ENCODE results near the gene ARRB1.
"Not testable (repeated sequence)": the region's sequence is repeated elsewhere in the genome, so short reads cannot be mapped to it uniquely, and the experiment has no call there.

ARRB1 gene

GRCh38 chr11:75283391-75283931, 68.0 kb downstream of the ARRB1 start:
- Histone ChIP-seq H3K27ac (ENCODE audit: low read length) (no peak overlapping the region), H3K4me1 (ENCODE audit: insufficient read depth, low read length) (peaks cover 3% of the 10 kb centered on the region; the same call in 1 of the 2 replicates), H3K9ac (ENCODE audit: low read depth, low read length) (no peak overlapping the region), H3K36me3 (ENCODE audit: insufficient read depth, low read depth, low read length) (no peaks in the 10 kb centered on the region; the same call in 1 of the 2 replicates), H3K27me3 (ENCODE audit: insufficient read depth, low read length) (no peaks in the 10 kb centered on the region), H3K4me3 (ENCODE audit: low read length) (no peak overlapping the region), H3K9me3 (ENCODE audit: insufficient read depth, low read depth, low read length) (no peaks in the 10 kb centered on the region)

- Histone ChIP-seq H3K36me3 (ENCODE audit: insufficient read depth, low read depth, low read length) (no peaks in the 10 kb centered on the region; the same call in 1 of the 2 replicates), H3K9ac (ENCODE audit: low read depth, low read length) (no peak overlapping the region), H3K27me3 (ENCODE audit: insufficient read depth, low read length) (no peaks in the 10 kb centered on the region), H3K9me3 (ENCODE audit: insufficient read depth, low read depth, low read length) (no peaks in the 10 kb centered on the region), H3K4me3 (ENCODE audit: low read length) (no peak overlapping the region), H3K27ac (ENCODE audit: low read length) (no peak overlapping the region), H3K4me1 (ENCODE audit: insufficient read depth, low read length) (peaks cover 3% of the 10 kb centered on the region; the same call in 1 of the 2 replicates)
Measured at GRCh38 chr11:75281469-75282095, 69.9 kb downstream of the ARRB1 start.

- Histone ChIP-seq H3K27me3 (ENCODE audit: insufficient read depth, low read length) (no peaks in the 10 kb centered on the region), H3K27ac (ENCODE audit: low read length) (no peak overlapping the region), H3K4me3 (ENCODE audit: low read length) (no peak overlapping the region), H3K9ac (ENCODE audit: low read depth, low read length) (no peak overlapping the region), H3K36me3 (ENCODE audit: insufficient read depth, low read depth, low read length) (no peaks in the 10 kb centered on the region; the same call in 1 of the 2 replicates), H3K4me1 (ENCODE audit: insufficient read depth, low read length) (peaks cover 3% of the 10 kb centered on the region; the same call in 1 of the 2 replicates), H3K9me3 (ENCODE audit: insufficient read depth, low read depth, low read length) (no peaks in the 10 kb centered on the region)
Measured at GRCh38 chr11:75280770-75281468, 70.5 kb downstream of the ARRB1 start.

GRCh38 chr11:75280227-75280701, 71.2 kb downstream of the ARRB1 start:
- Histone ChIP-seq H3K36me3 (ENCODE audit: insufficient read depth, low read depth, low read length) (no peaks in the 10 kb centered on the region; the same call in 1 of the 2 replicates), H3K4me1 (ENCODE audit: insufficient read depth, low read length) (peaks cover 3% of the 10 kb centered on the region; the same call in 1 of the 2 replicates), H3K9me3 (ENCODE audit: insufficient read depth, low read depth, low read length) (no peaks in the 10 kb centered on the region), H3K9ac (ENCODE audit: low read depth, low read length) (no peak overlapping the region), H3K4me3 (ENCODE audit: low read length) (no peak overlapping the region), H3K27me3 (ENCODE audit: insufficient read depth, low read length) (no peaks in the 10 kb centered on the region), H3K27ac (ENCODE audit: low read length) (no peak overlapping the region)

GRCh38 chr11:75279273-75279672, 72.2 kb downstream of the ARRB1 start:
- Histone ChIP-seq H3K27ac (ENCODE audit: low read length) (no peak overlapping the region), H3K4me3 (ENCODE audit: low read length) (no peak overlapping the region), H3K36me3 (ENCODE audit: insufficient read depth, low read depth, low read length) (no peaks in the 10 kb centered on the region; the same call in 1 of the 2 replicates), H3K9me3 (ENCODE audit: insufficient read depth, low read depth, low read length) (no peaks in the 10 kb centered on the region), H3K27me3 (ENCODE audit: insufficient read depth, low read length) (no peaks in the 10 kb centered on the region), H3K9ac (ENCODE audit: low read depth, low read length) (no peak overlapping the region), H3K4me1 (ENCODE audit: insufficient read depth, low read length) (peaks cover 3% of the 10 kb centered on the region; the same call in 1 of the 2 replicates)

GRCh38 chr11:75277991-75278790, 73.3 kb downstream of the ARRB1 start:
- Histone ChIP-seq H3K4me3 (ENCODE audit: low read length) (no peak overlapping the region), H3K4me1 (ENCODE audit: insufficient read depth, low read length) (no peaks in the 10 kb centered on the region), H3K27me3 (ENCODE audit: insufficient read depth, low read length) (no peaks in the 10 kb centered on the region), H3K9me3 (ENCODE audit: insufficient read depth, low read depth, low read length) (no peaks in the 10 kb centered on the region), H3K27ac (ENCODE audit: low read length) (no peak overlapping the region), H3K9ac (ENCODE audit: low read depth, low read length) (no peak overlapping the region), H3K36me3 (ENCODE audit: insufficient read depth, low read depth, low read length) (peaks cover 3% of the 10 kb centered on the region; the same call in 1 of the 2 replicates)

GRCh38 chr11:75277211-75277805, 74.2 kb downstream of the ARRB1 start:
- no peak overlapping the region for H3K27ac ChIP-seq (ENCODE audit: low read length)
- no peak overlapping the region for H3K9ac ChIP-seq (ENCODE audit: low read depth, low read length)
- peaks cover 3% of the 10 kb centered on the region; the same call in 1 of the 2 replicates for H3K36me3 ChIP-seq (ENCODE audit: insufficient read depth, low read depth, low read length)
- H3K4me3 ChIP-seq (ENCODE audit: low read length), result no peak overlapping the region
- no peaks in the 10 kb centered on the region for H3K27me3 ChIP-seq (ENCODE audit: insufficient read depth, low read length)
- H3K4me1 ChIP-seq (ENCODE audit: insufficient read depth, low read length), result no peaks in the 10 kb centered on the region
- no peaks in the 10 kb centered on the region for H3K9me3 ChIP-seq (ENCODE audit: insufficient read depth, low read depth, low read length)

- Histone ChIP-seq H3K27ac (ENCODE audit: low read length) (no peak overlapping the region), H3K4me1 (ENCODE audit: insufficient read depth, low read length) (no peaks in the 10 kb centered on the region), H3K36me3 (ENCODE audit: insufficient read depth, low read depth, low read length) (peaks cover 3% of the 10 kb centered on the region; the same call in 1 of the 2 replicates), H3K27me3 (ENCODE audit: insufficient read depth, low read length) (no peaks in the 10 kb centered on the region), H3K4me3 (ENCODE audit: low read length) (no peak overlapping the region), H3K9ac (ENCODE audit: low read depth, low read length) (no peak overlapping the region), H3K9me3 (ENCODE audit: insufficient read depth, low read depth, low read length) (no peaks in the 10 kb centered on the region)
Measured at GRCh38 chr11:75276686-75277085, 74.8 kb downstream of the ARRB1 start.

- Histone ChIP-seq H3K9ac (ENCODE audit: low read depth, low read length) (no peak overlapping the region), H3K27me3 (ENCODE audit: insufficient read depth, low read length) (no peaks in the 10 kb centered on the region), H3K9me3 (ENCODE audit: insufficient read depth, low read depth, low read length) (no peaks in the 10 kb centered on the region), H3K27ac (ENCODE audit: low read length) (no peak overlapping the region), H3K36me3 (ENCODE audit: insufficient read depth, low read depth, low read length) (peaks cover 3% of the 10 kb centered on the region; the same call in 1 of the 2 replicates), H3K4me1 (ENCODE audit: insufficient read depth, low read length) (no peaks in the 10 kb centered on the region), H3K4me3 (ENCODE audit: low read length) (no peak overlapping the region)
Measured at GRCh38 chr11:75276186-75276585, 75.3 kb downstream of the ARRB1 start.

- H3K27ac ChIP-seq (ENCODE audit: low read length), result no peak overlapping the region
- H3K4me3 ChIP-seq (ENCODE audit: low read length), result no peak overlapping the region
- H3K4me1 ChIP-seq (ENCODE audit: insufficient read depth, low read length), result no peaks in the 10 kb centered on the region
- H3K9me3 ChIP-seq (ENCODE audit: insufficient read depth, low read depth, low read length), result no peaks in the 10 kb centered on the region
- H3K27me3 ChIP-seq (ENCODE audit: insufficient read depth, low read length), result no peaks in the 10 kb centered on the region
- no peak overlapping the region for H3K9ac ChIP-seq (ENCODE audit: low read depth, low read length)
- H3K36me3 ChIP-seq (ENCODE audit: insufficient read depth, low read depth, low read length), result peaks cover 3% of the 10 kb centered on the region; the same call in 1 of the 2 replicates
Measured at GRCh38 chr11:75275581-75275980, 75.9 kb downstream of the ARRB1 start.

GRCh38 chr11:75274716-75275115, 76.7 kb downstream of the ARRB1 start:
- not testable (repeated sequence) for H3K36me3 ChIP-seq (ENCODE audit: insufficient read depth, low read depth, low read length); H3K27me3 ChIP-seq (ENCODE audit: insufficient read depth, low read length); H3K4me1 ChIP-seq (ENCODE audit: insufficient read depth, low read length); H3K9me3 ChIP-seq (ENCODE audit: insufficient read depth, low read depth, low read length); H3K4me3 ChIP-seq (ENCODE audit: low read length); H3K27ac ChIP-seq (ENCODE audit: low read length); H3K9ac ChIP-seq (ENCODE audit: low read depth, low read length)
